Measurements from ENCODE around the gene QPRT. TPM values are rescaled to one million over a fixed set of nuclear protein-coding genes. Genes with fewer than 3 reads are reported as not detected.
A peak's percentile ranks its signal among the peaks of the same experiment; 100 is the strongest.

The QPRT gene
- total and polyA plus RNA-seq, 12 donors, result 48.8 to 325 (median 130) TPM

DNA sequence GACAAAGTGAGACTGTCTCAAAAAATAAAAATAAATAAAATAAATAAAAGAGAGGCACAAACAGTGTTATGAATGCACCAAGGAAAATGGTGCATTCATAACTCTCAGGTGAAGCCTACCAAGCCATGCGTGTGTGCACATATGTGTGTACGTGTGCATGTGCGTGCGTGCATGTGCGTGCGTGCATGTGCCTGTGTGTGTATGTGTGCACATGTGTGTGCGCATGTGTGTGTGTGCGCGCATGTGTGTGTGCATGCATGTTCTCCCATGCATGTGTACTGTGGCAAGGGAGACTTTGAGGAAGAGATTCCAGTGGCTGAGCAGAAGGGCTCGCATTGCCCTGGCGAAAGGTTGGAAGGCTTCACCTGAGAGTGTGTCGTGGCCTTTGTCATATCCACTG lies 11.2 kb upstream of the QPRT start:
- no peak for TF ChIP-seq POLR2A (IDR thresholded peaks at IDR 0.05)
- TF ChIP-seq, protein P1, sequence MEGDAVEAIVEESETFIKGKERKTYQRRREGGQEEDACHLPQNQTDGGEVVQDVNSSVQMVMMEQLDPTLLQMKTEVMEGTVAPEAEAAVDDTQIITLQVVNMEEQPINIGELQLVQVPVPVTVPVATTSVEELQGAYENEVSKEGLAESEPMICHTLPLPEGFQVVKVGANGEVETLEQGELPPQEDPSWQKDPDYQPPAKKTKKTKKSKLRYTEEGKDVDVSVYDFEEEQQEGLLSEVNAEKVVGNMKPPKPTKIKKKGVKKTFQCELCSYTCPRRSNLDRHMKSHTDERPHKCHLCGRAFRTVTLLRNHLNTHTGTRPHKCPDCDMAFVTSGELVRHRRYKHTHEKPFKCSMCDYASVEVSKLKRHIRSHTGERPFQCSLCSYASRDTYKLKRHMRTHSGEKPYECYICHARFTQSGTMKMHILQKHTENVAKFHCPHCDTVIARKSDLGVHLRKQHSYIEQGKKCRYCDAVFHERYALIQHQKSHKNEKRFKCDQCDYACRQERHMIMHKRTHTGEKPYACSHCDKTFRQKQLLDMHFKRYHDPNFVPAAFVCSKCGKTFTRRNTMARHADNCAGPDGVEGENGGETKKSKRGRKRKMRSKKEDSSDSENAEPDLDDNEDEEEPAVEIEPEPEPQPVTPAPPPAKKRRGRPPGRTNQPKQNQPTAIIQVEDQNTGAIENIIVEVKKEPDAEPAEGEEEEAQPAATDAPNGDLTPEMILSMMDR (IDR thresholded peaks at IDR 0.05), result no peak
- no peak overlapping the region for H3K27ac ChIP-seq
- no peaks in the 10 kb centered on the region for H3K4me1 ChIP-seq (replicated peaks in 1 of 2)
- H3K4me3 ChIP-seq, result no peak overlapping the region
- no peaks in the 10 kb centered on the region for H3K9me3 ChIP-seq (replicated peaks in 1 of 3)
- intact Hi-C loops (cut with DNase I), result no loop called here
- 92 to 95% (median 94%) methylated on average over 12 of the region's 12 CpGs for WGBS, 4 donors
- no peaks in the 10 kb centered on the region for H3K36me3 ChIP-seq (replicated peaks in 1 of 2)
- DNase-seq, result no peak
- peaks cover 5% of the 10 kb centered on the region for H3K27me3 ChIP-seq

DNA sequence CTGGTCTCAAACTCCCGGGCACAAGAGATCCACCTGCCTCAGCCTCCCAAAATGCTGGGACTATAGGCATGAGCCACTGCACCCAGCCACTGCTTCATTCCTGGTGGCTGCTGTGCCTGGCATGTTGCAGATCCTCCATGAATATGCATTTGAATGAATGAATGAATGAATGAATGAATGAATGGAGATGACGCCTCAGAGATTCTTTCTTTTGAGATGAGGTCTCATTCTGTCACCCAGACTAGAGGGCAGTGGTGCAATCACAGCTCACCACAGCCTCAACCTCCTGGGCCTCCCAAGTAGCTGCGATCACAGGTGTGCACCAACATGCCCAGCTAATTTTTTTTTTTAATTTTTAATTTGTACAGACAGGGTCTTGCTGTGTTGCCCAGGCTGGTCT lies 10.7 kb upstream of the QPRT start:
- Histone ChIP-seq H3K9me3 (replicated peaks in 1 of 3) (no peaks in the 10 kb centered on the region), H3K27ac (no peak overlapping the region), H3K4me3 (no peak overlapping the region), H3K4me1 (replicated peaks in 1 of 2) (no peaks in the 10 kb centered on the region), H3K36me3 (replicated peaks in 1 of 2) (no peaks in the 10 kb centered on the region), H3K27me3 (peaks cover 5% of the 10 kb centered on the region)
- intact Hi-C loops (cut with DNase I), result no loop called here
- TF ChIP-seq, protein P1 (IDR thresholded peaks at IDR 0.05), result no peak
- TF ChIP-seq POLR2A (IDR thresholded peaks at IDR 0.05), result no peak
- WGBS, 4 donors, result 83 to 89% (median 85%) methylated on average over 3 of the region's 3 CpGs
- DNase-seq, result no peak

DNA sequence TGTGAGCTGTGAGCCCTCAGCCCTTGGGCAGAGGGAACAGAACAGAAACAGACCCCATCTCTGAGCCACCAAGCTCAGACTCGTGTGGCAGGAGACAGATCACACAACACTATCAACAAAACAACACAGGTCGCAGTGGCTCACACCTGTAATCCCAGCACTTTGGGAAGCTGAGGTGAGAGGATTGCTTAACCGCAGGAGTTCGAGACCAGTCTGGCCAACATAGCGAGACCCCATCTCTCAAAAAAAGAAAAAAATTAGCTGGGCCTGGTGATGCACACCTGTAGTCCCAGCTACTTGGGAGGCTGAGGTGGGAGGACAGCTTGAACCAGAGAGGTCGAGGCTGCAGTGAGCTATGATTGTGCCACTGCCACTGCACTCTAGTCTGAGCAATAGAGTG lies 5.5 kb upstream of the QPRT start:
- Histone ChIP-seq H3K9me3 (replicated peaks in 1 of 3) (no peaks in the 10 kb centered on the region), H3K27me3 (no peaks in the 10 kb centered on the region), H3K27ac (no peak overlapping the region), H3K4me3 (no peak overlapping the region), H3K4me1 (replicated peaks in 1 of 2) (peaks cover 4% of the 10 kb centered on the region in 2 donors), H3K36me3 (replicated peaks in 1 of 2) (no peaks in the 10 kb centered on the region)
- intact Hi-C loops (cut with DNase I), result no loop called here
- 90 to 95% (median 94%) methylated on average over 6 of the region's 6 CpGs for WGBS, 4 donors
- TF ChIP-seq POLR2A (IDR thresholded peaks at IDR 0.05), result no peak
- TF ChIP-seq, protein P1 (IDR thresholded peaks at IDR 0.05), result no peak
- DNase-seq, result no peak

DNA sequence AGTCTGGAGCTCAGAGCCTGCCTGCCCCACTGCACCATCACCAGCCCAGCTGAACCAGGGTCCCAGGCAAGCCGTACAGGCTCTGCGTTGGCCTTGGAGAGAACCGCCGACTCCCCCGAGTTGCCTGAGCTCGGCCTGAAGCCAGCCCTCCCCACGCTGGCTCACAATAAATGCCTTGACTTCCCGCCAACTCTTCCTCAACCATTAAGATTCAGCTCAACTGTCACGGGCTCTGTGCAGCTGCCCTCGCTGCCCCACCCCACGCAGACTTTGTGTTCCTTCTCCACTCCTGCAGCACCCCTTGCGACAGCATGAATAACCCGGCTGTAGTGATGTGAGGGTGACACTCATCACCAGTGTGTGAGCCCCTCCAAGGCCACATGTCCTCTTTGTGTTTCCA lies 4.8 kb upstream of the QPRT start:
- no peak overlapping the region for H3K4me3 ChIP-seq
- no peaks in the 10 kb centered on the region for H3K27me3 ChIP-seq
- intact Hi-C loops (cut with DNase I), result no loop called here
- peak; percentile 49 to 83 (median 80) for DNase-seq
- H3K36me3 ChIP-seq (replicated peaks in 1 of 2), result no peaks in the 10 kb centered on the region
- peaks cover 7% of the 10 kb centered on the region in 2 donors for H3K4me1 ChIP-seq (replicated peaks in 1 of 2)
- TF ChIP-seq, protein P1 (IDR thresholded peaks at IDR 0.05), result no peak
- TF ChIP-seq POLR2A (IDR thresholded peaks at IDR 0.05), result no peak
- 21 to 34% (median 28%) methylated on average over 2 to 13 of the region's 13 CpGs for WGBS, 4 donors
- no peak overlapping the region for H3K27ac ChIP-seq
- no peaks in the 10 kb centered on the region for H3K9me3 ChIP-seq (replicated peaks in 1 of 3)

Data from adrenal gland (tissue), 12 donors.